Activated CD8-positive, alpha-beta memory T cell treated with anti-CD3 and anti-CD28 coated beads for 24 hours (primary cell): Measurements from ENCODE around the gene SMAD6.

Source experiments
- DNase-seq: peaks from one replicate; pipeline ENCODE4 v3.0.0-alpha.2; 2020

SMAD6 gene

DNA sequence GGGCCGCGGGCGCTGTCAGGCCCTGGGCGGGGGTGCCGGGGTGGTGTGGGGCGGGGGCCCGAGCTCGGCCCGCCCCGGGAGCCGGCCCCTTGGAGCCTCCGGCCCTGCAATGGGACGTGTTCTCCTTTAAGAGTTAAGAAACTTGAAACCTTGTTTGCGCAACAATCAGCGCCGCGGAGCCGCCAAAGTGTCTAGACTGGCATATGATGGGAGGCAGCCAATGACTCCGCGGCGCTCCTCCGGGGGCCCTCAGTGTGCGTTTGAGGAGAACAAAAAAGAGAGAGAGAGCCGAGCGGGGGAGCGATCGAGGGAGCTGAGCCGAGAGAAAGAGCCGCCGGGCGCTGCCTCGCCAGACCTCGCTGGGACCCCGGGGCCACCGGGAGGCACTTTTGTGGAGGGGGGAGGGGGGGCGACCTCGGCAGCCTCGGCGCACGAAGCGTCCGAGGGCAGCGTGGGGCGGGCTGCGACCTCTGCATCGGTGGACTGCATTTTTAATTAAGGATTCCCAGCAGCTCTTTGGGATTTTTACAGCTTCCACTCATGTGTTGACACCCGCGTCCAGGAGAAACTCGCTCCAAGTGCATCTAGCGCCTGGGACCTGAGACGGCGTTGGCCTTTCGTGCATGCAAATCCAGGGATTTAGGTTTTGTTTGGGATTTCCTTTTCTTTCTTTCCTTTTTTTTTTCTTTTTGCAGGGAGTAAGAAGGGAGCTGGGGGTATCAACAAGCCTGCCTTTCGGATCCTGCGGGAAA lies at the start of gene SMAD6:
SMAD6 (plus strand) TSS at position 202 of the 752 bp plus-strand sequence. CDS start 1,023 bp downstream, outside the sequence.
- peak; percentile 87 for DNase-seq

GRCh38 chr15:66652806-66653205 lies 49.2 kb upstream of the SMAD6 start:
- DNase-seq: no peak

DNA sequence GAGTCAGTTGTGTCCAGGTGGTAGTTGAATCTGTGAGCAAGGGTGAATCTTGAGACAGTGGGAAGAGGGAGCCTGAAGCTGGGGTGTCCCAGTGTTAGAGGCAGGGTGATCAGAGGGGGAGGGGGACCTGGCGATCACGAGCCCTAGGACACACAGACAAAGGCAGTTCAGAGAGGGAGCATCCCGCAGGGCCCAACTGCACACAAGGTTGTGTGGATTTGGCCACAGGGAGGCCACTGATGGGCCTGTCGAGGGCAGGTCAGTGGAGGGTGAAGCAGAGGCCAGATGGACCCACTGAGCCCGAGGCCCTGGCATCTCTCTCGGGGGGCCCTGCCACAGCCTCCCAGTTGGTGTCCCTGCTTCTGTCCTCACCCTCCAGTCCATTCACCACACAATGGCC lies 48.6 kb upstream of the SMAD6 start:
- no peak for DNase-seq

GRCh38 chr15:66653852-66654251 lies 48.2 kb upstream of the SMAD6 start:
- no peak for DNase-seq

DNA sequence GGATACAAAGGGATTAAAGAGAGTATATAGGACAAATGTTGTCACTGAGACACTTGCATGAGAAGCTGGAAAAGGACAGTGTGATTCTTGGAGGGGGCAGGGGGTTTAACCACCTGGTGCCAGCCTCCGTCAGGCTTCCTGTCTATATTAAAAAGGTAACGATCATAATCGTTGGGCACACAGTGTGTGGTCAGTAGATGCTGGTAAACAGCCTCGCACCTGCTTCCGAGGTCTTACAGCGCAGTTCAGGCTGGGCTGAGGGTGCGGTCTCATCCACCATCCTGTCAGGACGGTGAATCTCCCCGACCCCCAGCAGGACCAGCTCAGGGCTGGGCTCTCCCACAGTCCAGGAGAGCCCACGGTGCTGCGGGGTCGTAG lies 47.7 kb upstream of the SMAD6 start:
- no peak for DNase-seq

GRCh38 chr15:66654739-66655375 lies 47.2 kb upstream of the SMAD6 start:
- no peak for DNase-seq

GRCh38 chr15:66655511-66655910 lies 46.5 kb upstream of the SMAD6 start:
- no peak for DNase-seq

GRCh38 chr15:66655997-66656396 lies 46.0 kb upstream of the SMAD6 start:
- DNase-seq: no peak

DNA sequence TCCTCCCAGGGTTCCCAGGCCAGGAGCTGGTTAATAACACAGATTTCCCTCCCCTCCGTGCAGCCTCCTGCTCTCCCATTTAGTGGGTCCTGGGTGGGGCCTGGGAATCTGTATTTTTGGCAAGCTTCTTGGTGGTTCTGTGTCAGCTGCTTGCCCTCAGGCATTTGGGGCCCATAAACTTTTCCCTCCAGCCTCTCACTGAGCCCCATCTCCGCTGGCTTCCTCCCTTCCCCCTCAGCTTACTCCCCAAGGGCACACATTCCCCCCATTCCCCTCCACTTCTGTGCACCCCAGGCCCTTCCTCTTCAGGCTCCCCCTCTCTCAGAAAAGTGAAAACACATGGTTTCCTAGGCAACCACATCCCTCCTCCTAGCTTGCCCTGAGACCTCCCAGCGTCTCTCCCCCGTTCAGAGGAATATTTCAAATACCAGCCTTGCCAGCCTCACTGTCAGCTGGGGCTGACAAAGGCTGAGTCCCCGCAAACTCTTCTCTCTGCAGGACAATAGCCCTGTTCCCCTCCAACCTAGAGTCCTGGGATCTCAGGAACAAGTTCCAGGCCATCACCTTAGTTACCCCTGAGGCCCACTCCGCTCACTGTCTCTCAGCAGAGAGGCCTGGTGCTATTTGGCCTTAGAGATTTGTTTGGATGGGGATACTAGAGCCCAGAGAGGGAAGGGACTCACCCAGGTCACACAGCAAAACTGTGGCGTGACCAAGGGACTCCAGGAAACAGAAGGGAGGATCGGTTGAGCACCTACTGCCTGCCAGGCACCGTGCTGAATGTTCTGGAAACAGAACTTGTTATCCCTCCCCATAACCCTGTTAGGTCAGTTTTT lies 44.6 kb upstream of the SMAD6 start:
- DNase-seq: no peak

DNA sequence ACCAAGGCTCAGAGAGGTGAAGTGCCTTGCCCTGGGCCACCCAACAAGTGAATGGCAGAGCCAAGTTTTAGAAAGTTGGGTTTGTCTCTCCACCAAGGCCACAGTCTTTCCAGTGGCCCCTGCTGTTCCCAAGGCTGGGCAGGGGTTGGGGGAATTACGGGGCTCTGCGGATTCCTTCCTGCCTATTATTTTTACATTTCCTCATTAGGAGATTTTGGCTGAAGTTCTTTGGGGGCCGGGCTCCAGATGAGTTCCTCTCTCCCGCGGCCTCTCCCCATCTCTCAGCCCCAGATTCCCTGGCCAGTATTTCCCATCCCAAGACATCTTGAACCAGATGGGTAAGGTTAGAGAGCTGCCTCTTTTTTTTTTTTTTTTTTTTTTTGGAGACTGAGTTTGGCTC lies 44.0 kb upstream of the SMAD6 start:
- no peak for DNase-seq

DNA sequence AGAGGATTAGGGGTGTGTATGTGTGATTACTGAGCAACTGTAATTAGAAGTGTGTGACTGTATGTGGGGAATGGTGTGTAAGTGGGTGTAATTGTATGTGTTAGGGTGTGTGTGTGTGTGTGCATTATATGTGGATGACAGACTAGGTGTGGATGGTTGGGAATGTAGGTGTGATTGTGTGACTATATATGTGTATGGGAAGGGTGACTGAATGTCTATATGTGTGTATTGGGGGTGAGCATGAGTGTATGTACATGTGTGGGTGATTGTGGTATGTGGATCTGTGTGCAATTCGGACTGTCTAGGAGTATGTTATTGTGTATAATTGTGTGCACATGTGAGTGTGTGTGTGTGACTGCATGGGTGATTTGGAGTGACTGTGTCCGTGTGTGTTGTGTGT lies 43.2 kb upstream of the SMAD6 start:
- no peak for DNase-seq

DNA sequence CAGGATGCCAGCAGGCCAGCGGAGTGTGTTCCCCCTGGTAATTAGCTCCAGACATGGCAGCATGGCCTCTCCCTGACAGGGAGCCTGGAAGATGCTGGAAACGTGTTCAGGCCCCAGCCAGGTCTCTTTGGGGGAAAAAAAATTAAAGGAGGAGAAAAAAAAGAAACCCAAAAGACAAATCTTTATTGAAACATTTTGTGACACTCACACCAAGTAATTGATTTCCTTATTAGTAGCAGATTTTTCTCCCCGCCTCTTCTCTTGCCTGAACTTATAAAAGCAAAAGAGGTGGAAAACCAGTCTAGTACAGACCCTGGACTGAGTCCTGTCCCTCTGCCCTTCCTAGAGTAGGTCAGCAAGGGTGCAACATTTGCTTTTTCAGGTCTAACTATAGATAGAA lies 42.7 kb upstream of the SMAD6 start:
- DNase-seq: no peak

DNA sequence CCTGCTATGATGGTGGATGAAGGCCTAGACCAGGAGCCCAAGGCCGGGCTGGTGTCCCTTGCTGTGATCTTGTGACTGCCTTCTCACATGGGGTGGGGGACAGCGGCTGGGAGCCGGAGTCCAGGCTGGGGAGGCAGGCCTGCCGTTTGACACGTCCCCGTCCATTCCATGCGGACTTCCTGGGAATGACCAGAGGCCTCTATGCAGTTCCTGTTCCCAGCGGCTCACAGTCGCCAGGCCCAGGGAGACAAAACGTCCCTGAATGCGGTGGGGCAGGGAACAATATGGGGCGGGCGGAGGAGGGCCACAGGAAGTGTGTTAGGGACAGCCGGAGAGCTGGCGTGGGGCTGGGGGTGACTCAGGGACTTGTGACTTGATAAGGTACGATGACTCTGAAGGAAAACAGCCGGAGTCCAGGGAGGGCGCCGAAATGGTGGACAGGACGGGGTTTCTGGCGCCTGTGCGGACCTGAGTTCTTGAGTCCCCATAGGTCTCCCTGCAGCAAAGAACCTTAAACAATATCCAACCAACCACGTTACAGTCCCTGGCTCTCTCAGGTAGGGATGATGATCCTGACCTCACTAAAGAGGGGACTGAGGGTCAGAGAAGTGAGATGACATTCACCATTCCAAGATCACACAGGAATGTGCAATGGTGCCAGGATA lies 40.5 kb upstream of the SMAD6 start:
- no peak for DNase-seq

- DNase-seq: no peak
These were observed 39.5 kb upstream of the SMAD6 start for GRCh38 chr15:66662522-66662921.

- DNase-seq: no peak
These were observed 38.4 kb upstream of the SMAD6 start for GRCh38 chr15:66663664-66664063.

GRCh38 chr15:66670175-66670574 lies 31.9 kb upstream of the SMAD6 start:
- no peak for DNase-seq

- DNase-seq: no peak
These were observed 31.1 kb upstream of the SMAD6 start for GRCh38 chr15:66670762-66671580.

DNA sequence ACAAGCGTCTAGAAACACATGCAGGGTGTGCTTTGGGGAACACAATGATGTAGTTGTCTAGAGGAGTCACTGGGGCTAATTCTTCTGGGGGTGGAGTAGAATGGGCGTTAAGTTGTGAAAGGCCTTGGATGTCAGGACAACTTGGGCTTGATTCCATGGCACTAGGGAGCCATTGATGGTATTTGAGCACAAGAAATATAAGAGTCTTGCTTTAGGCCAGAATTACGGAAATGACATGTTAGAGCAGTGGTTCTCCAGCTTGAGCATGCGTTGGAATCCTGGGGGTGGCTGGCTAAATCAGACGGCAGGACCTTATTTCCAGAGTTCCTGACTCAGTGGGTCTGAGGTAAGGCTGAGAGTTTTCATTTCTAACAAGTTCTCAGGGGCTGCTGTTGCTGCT lies 29.2 kb upstream of the SMAD6 start:
- DNase-seq: no peak

DNA sequence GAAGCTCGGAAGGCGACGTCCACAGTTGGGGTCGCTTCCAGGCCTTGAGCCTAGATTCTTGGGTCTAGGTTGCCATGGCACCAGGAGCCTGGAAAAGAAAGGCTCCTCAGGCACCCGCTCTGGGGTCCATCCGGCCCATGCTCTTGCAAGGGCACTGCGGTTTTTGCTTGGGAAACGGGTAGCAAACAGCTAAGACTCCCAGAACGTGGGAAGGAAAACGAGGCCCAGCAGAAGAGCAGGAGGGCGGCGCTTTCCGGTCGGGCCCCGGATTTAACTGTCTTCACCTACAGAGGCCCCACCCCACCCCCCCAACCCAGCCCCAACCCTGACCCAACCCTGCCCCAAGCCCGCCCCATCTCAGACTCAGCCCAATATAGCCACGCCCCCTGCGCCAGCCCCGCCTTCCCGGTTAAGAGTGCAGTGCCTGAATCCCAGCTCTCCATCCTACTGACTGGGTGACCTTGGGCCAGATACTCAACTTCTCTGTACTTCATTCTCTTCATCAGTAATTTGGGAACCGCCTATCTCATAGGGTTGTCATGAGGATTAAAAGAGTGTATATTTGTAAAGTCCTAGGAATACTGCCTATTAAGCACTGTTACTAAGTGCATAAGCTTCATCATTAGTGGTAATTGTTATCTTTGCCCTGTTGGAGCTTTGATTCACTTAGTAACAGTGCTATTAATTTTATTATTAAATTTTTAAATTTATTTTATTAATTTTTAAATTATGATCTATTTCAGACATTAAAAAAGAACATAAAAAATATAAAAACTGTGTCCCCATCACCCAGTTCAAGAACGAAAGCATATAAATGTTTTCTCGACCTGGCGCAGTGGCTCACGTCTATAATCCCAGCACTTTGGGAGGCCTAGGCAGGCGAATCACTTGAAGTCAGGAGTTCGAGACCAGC lies 28.4 kb upstream of the SMAD6 start:
- DNase-seq: no peak

- no peak for DNase-seq
These were observed 27.3 kb upstream of the SMAD6 start for GRCh38 chr15:66674756-66675155.

GRCh38 chr15:66675446-66675845 lies 26.6 kb upstream of the SMAD6 start:
- DNase-seq: no peak
